SU-DHL-6 (cell line): ENCODE results near the gene KLF1.

ENCODE experiments used
- H2AFZ ChIP-seq: fragments of 200-600 bp; sonication (generic); 2 replicates; pipeline ENCODE4 v1.6.1; 2014; ENCODE audit warnings: low read depth, mild to moderate bottlenecking, moderate library complexity, mixed read lengths, antibody characterized with exemption, low read length; ENCODE audit not compliant: severe bottlenecking
- H3F3A ChIP-seq: fragments of 200-600 bp; shearing (Covaris generic); 2 replicates; pipeline ENCODE4 v1.6.0; 2016; ENCODE audit warnings: antibody characterized with exemption, mild to moderate bottlenecking; ENCODE audit not compliant: insufficient read depth
- H3K27ac ChIP-seq: fragments of 200-600 bp; sonication (generic); 2 replicates; pipeline ENCODE4 v1.5.1; 2016; ENCODE audit warnings: low read depth, mild to moderate bottlenecking, low read length, moderate library complexity, mixed read lengths
- H3K27me3 ChIP-seq: fragments of 200-600 bp; sonication (generic), shearing (Covaris generic); 2 replicates; pipeline ENCODE4 v1.6.0; 2014; ENCODE audit warnings: mild to moderate bottlenecking, low read length
- H3K36me3 ChIP-seq: fragments of 200-600 bp; sonication (generic); 2 replicates; pipeline ENCODE4 v1.6.1; 2014; ENCODE audit warnings: mild to moderate bottlenecking, low read length, mixed read lengths
- H3K4me2 ChIP-seq: fragments of 300-600, 200-600 bp; shearing (Covaris generic), sonication (generic); 2 replicates; pipeline ENCODE4 v1.6.0; 2014; ENCODE audit warnings: low read length, low read depth, mild to moderate bottlenecking; ENCODE audit not compliant: poor library complexity, severe bottlenecking
- H3K4me3 ChIP-seq: fragments of 200-600 bp; sonication (generic); 2 replicates; pipeline ENCODE4 v1.5.1; 2014; ENCODE audit warnings: antibody characterized with exemption, low read length, mild to moderate bottlenecking, mixed read lengths; ENCODE audit not compliant: insufficient read depth, poor library complexity, severe bottlenecking
- H3K79me2 ChIP-seq: fragments of 200-600 bp; sonication (generic); 2 replicates; pipeline ENCODE4 v1.6.1; 2014; ENCODE audit warnings: mild to moderate bottlenecking, low read length, moderate library complexity; ENCODE audit not compliant: insufficient read depth
- H3K9ac ChIP-seq: fragments of 200-600 bp; sonication (generic); 2 replicates; pipeline ENCODE4 v1.7.0; 2014; ENCODE audit warnings: mild to moderate bottlenecking, low read length
- H3K9me2 ChIP-seq: fragments of 200-600 bp; sonication (generic); replicated peaks from 2 replicates; pipeline ENCODE4 v1.6.1; 2014; ENCODE audit warnings: low read length; ENCODE audit not compliant: insufficient read depth
- H3K9me3 ChIP-seq: fragments of 200-600 bp; sonication (generic); 2 replicates; pipeline ENCODE4 v1.6.1; 2014; ENCODE audit warnings: low read length, mixed read lengths; ENCODE audit not compliant: insufficient read depth
- H4K20me1 ChIP-seq: fragments of 200-600 bp; sonication (generic); 2 replicates; pipeline ENCODE4 v1.6.1; 2014; ENCODE audit warnings: low read depth, mild to moderate bottlenecking, antibody characterized with exemption, low read length, moderate library complexity, mixed read lengths
- CTCF ChIP-seq: fragments of 200-600 bp; sonication (generic); IDR thresholded peaks from one replicate; pipeline ENCODE4 v1.5.1; 2017; ENCODE audit warnings: antibody characterized with exemption, mild to moderate bottlenecking, low read length, moderate library complexity; ENCODE audit not compliant: insufficient read depth, poor library complexity, severe bottlenecking
- EZH2phosphoT487 ChIP-seq: fragments of 200-600 bp; sonication (generic), shearing (Covaris generic); conservative IDR thresholded peaks from 2 replicates; pipeline ENCODE4 v1.6.1; 2018; ENCODE audit warnings: mild to moderate bottlenecking, antibody characterized with exemption, low read length, moderate library complexity, mixed read lengths

Gene KLF1

GRCh38 chr19:12843328-12843727, 43.7 kb downstream of the KLF1 start:
- Histone ChIP-seq H3K9me3 (no peaks in the 10 kb centered on the region), H3K9me2 (no peaks in the 10 kb centered on the region), H3K9ac (no peak overlapping the region), H3K36me3 (no peaks in the 10 kb centered on the region), H3F3A (peaks cover 12% of the 10 kb centered on the region), H2AFZ (no peak overlapping the region), H3K4me2 (no peak overlapping the region), H4K20me1 (no peaks in the 10 kb centered on the region), H3K4me3 (no peak overlapping the region), H3K79me2 (0 out of 2 replicates have a peak, but pooled peaks cover 4% of the 10 kb centered on the region), H3K27me3 (no peaks in the 10 kb centered on the region), H3K27ac (no peak overlapping the region)
- TF ChIP-seq CTCF (no peak), EZH2phosphoT487 (no peak)

- no peaks in the 10 kb centered on the region for H3K9me2 ChIP-seq
- no peaks in the 10 kb centered on the region for H4K20me1 ChIP-seq
- H2AFZ ChIP-seq = no peak overlapping the region
- peaks cover 12% of the 10 kb centered on the region for H3F3A ChIP-seq
- no peak overlapping the region for H3K9ac ChIP-seq
- no peak overlapping the region for H3K4me2 ChIP-seq
- H3K9me3 ChIP-seq = no peaks in the 10 kb centered on the region
- no peaks in the 10 kb centered on the region for H3K27me3 ChIP-seq
- H3K27ac ChIP-seq = no peak overlapping the region
- 0 out of 2 replicates have a peak, but pooled peaks cover 4% of the 10 kb centered on the region for H3K79me2 ChIP-seq
- TF ChIP-seq CTCF (no peak), EZH2phosphoT487 (no peak)
- no peak overlapping the region for H3K4me3 ChIP-seq
- no peaks in the 10 kb centered on the region for H3K36me3 ChIP-seq
Measured at GRCh38 chr19:12842511-12842910, 44.5 kb downstream of the KLF1 start.

- Histone ChIP-seq H3K4me2 (no peak overlapping the region), H3K27ac (no peak overlapping the region), H3K9ac (no peak overlapping the region), H3F3A (peaks cover 15% of the 10 kb centered on the region), H3K9me3 (no peaks in the 10 kb centered on the region), H3K4me3 (no peak overlapping the region), H4K20me1 (no peaks in the 10 kb centered on the region), H3K27me3 (no peaks in the 10 kb centered on the region), H2AFZ (no peak overlapping the region), H3K36me3 (no peaks in the 10 kb centered on the region), H3K9me2 (no peaks in the 10 kb centered on the region), H3K79me2 (0 out of 2 replicates have a peak, but pooled peaks cover 4% of the 10 kb centered on the region)
- TF ChIP-seq EZH2phosphoT487 (no peak), CTCF (no peak)
Measured at GRCh38 chr19:12841094-12841493, 45.9 kb downstream of the KLF1 start.
